A549 (cell line): ENCODE measurements around the gene LRRIQ1. TPM values are rescaled to one million over a fixed set of nuclear protein-coding genes. Genes with fewer than 3 reads are reported as not detected.

Experiments
- ATAC-seq, 2 experiments: fragments of 200-7000 bp in 1 of 2; fragments of >200 bp in 1 of 2; cut with Nextera tagmentation in 1 of 2; cut with Tn5 transposase in 1 of 2; 3 replicates each; pipeline versions ENCODE4 v1.8.0 to v1.9.1; 2018 to 2020; ENCODE audit warnings: mild to moderate bottlenecking in 1 of 2, moderate library complexity in 1 of 2
- CTCF ChIA-PET: fragments of 300-600 bp; sonication (Branson Sonifier 250); formaldehyde crosslinking; extraction: SDS; loops from one replicate; lab custom pipeline; 2021; ENCODE audit warnings: antibody characterized with exemption, inconsistent platforms; lab: Yijun Ruan, JAX
- POLR2A ChIA-PET: fragments of 350-600 bp; formaldehyde crosslinking; extraction: SDS; loops from one replicate; lab custom pipeline; 2021; ENCODE audit warnings: antibody characterized with exemption, inconsistent platforms; lab: Yijun Ruan, JAX
- DNase-seq, 2 experiments: peaks; one replicate each; pipeline versions ENCODE4 v3.0.0 to v3.0.0-alpha.2; 2011 to 2016; ENCODE audit warnings: low read depth in 1 of 2, low spot score in 1 of 2
- FAIRE-seq: peaks from 2 replicates; lab custom pipeline; 2011; peaks lifted over from hg19 to GRCh38; lab: Jason Lieb, UNC
- H3K27ac ChIP-seq, 2 experiments: fragments of >200 bp; sonication (Bioruptor Twin); formaldehyde crosslinking; 3 replicates each; pipeline ENCODE4 v1.5.1; 2016 to 2017
- H3K4me1 ChIP-seq: fragments of >200 bp; sonication (Bioruptor Twin); formaldehyde crosslinking; 3 replicates; pipeline ENCODE4 v1.6.1; 2016
- H3K4me2 ChIP-seq: fragments of >200 bp; sonication (Bioruptor Twin); formaldehyde crosslinking; 3 replicates; pipeline ENCODE4 v1.6.1; 2016
- H3K4me3 ChIP-seq: fragments of >200 bp; sonication (Bioruptor Twin); formaldehyde crosslinking; 3 replicates; pipeline ENCODE4 v1.5.1; 2016
- H3K9me3 ChIP-seq: fragments of >200 bp; sonication (Bioruptor Twin); formaldehyde crosslinking; 3 replicates; pipeline ENCODE4 v1.6.1; 2016
- BCL3 ChIP-seq: fragments of >200 bp; sonication (Bioruptor Twin); formaldehyde crosslinking; IDR thresholded peaks from 3 replicates; pipeline ENCODE4 v1.6.1; 2016
- BHLHE40 ChIP-seq: IDR thresholded peaks from 2 replicates; pipeline ENCODE4 v1.6.1; 2012; ENCODE audit warnings: low read depth, low read length, inconsistent platforms
- CBX2 ChIP-seq: fragments of 200-600 bp; sonication (generic); IDR thresholded peaks from 2 replicates; pipeline ENCODE4 v1.6.1; 2016; ENCODE audit warnings: low read depth, mild to moderate bottlenecking, borderline replicate concordance
- CBX8 ChIP-seq: fragments of 200-600 bp; sonication (generic); IDR thresholded peaks from 2 replicates; pipeline ENCODE4 v1.6.1; 2016
- CHD2 ChIP-seq: fragments of 150-350 bp; IDR thresholded peaks from 2 replicates; pipeline ENCODE4 v1.6.1; 2014; ENCODE audit warnings: low read length; ENCODE audit not compliant: partially characterized antibody
- EHF ChIP-seq: fragments of 250-450 bp; sonication (Bioruptor Pico); IDR thresholded peaks from 2 replicates; pipeline ENCODE4 v1.5.0; 2020; ENCODE audit warnings: mild to moderate bottlenecking
- EP300 ChIP-seq, 2 experiments: fragments of >200 bp; sonication (Bioruptor Twin); formaldehyde crosslinking; IDR thresholded peaks; 2 replicates in 1 of 2; 3 replicates in 1 of 2; pipeline ENCODE4 v1.6.1; 2016 to 2017
- GATA3 ChIP-seq: IDR thresholded peaks from 2 replicates; pipeline ENCODE4 v1.6.1; 2012; ENCODE audit warnings: borderline replicate concordance
- HDAC2 ChIP-seq: fragments of 200-600 bp; sonication (generic); IDR thresholded peaks from 2 replicates; pipeline ENCODE4 v1.6.1; 2016
- HMGXB4 ChIP-seq: fragments of 250-450 bp; sonication (Bioruptor Pico); IDR thresholded peaks from 2 replicates; pipeline ENCODE4 v1.5.0; 2021; ENCODE audit warnings: mild to moderate bottlenecking, moderate library complexity, borderline replicate concordance
- JUNB ChIP-seq: fragments of >200 bp; sonication (Bioruptor Twin); formaldehyde crosslinking; IDR thresholded peaks from 2 replicates; pipeline ENCODE4 v1.6.1; 2016
- MYC ChIP-seq: IDR thresholded peaks from 2 replicates; pipeline ENCODE4 v1.6.1; 2012; ENCODE audit warnings: mild to moderate bottlenecking, inconsistent platforms, low read length, improper control_type of control experiment, borderline replicate concordance
- NFE2L2 ChIP-seq: fragments of 150-350 bp; conservative IDR thresholded peaks from 2 replicates; pipeline ENCODE4 v1.6.1; 2014; ENCODE audit warnings: low read length
- PBX3 ChIP-seq: IDR thresholded peaks from 2 replicates; pipeline ENCODE4 v1.6.1; 2012
- PHF8 ChIP-seq: fragments of 200-600 bp; sonication (generic); IDR thresholded peaks from 2 replicates; pipeline ENCODE4 v1.6.1; 2016; ENCODE audit warnings: low read depth, mild to moderate bottlenecking, antibody characterized with exemption, moderate library complexity, borderline replicate concordance
- POLR2A ChIP-seq: IDR thresholded peaks from 2 replicates; pipeline ENCODE4 v1.6.1; 2012; ENCODE audit warnings: mild to moderate bottlenecking, low read length
- REST ChIP-seq: fragments of 200-600 bp; sonication (generic); IDR thresholded peaks from 2 replicates; pipeline ENCODE4 v1.6.1; 2016; ENCODE audit warnings: antibody characterized with exemption, mild to moderate bottlenecking, moderate library complexity
- TFCP2L1 ChIP-seq: fragments of 250-450 bp; sonication (Bioruptor Pico); IDR thresholded peaks from 2 replicates; pipeline ENCODE4 v1.5.0; 2021; ENCODE audit warnings: mild to moderate bottlenecking
- ZSCAN20 ChIP-seq: fragments of 250-450 bp; sonication (Bioruptor Pico); IDR thresholded peaks from 2 replicates; pipeline ENCODE4 v1.8.0; 2022; ENCODE audit warnings: mild to moderate bottlenecking, moderate library complexity
- WGBS: methylation state at CpG from one replicate; pipeline ENCODE4 v1.1.6; 2017; ENCODE audit errors: missing lambda C conversion rate; 5-methylcytosine and 5-hydroxymethylcytosine counted together
- polyA plus RNA-seq, 4 experiments: library from polyadenylated mRNA; depleted of rRNA in 3 of 4; stranded (reverse); fragments of >200 nt; fragmentation: RNase III in 1 of 4; extraction: RNeasy Plus Mini Kit Qiagen cat#74134 plus additional on column Dnase treatment in 1 of 4; gene quantifications; 2 replicates in 3 of 4; 3 replicates in 1 of 4; pipeline ENCODE4 v1.2.3, GENCODE V29; 2011 to 2017

The LRRIQ1 gene
- polyA plus RNA-seq, 2 of the 4 experiments (the other 2 are of a cell fraction), result 1.4 to 3.7 TPM

- TF ChIP-seq HMGXB4 (CRISPR knock-in tag) (no peak), EHF (CRISPR knock-in tag) (no peak), CBX2 (no peak), PBX3 (no peak), EP300 (IDR thresholded peaks at IDR 0.05) (no peak)
Measured at GRCh38 chr12:85058339-85058738, 22.2 kb downstream of the LRRIQ1 start (continued).

GRCh38 chr12:85059594-85059993 lies 23.4 kb downstream of the LRRIQ1 start:
- Histone ChIP-seq H3K4me1 (no peaks in the 10 kb centered on the region), H3K27ac (no peak overlapping the region), H3K4me2 (no peak overlapping the region), H3K9me3 (no peaks in the 10 kb centered on the region)
- 19% methylated on average over 6 of the region's 6 CpGs for WGBS
- ChIA-PET CTCF (interaction anchor here (4.1 kb wide), 1 partner anchor 11 kb away, joined by 19 read pairs; no protein-coding TSS in a partner anchor), POLR2A (no interaction called here)
- DNase-seq (no peak), ATAC-seq (no peak), FAIRE-seq (no peak)
- no peak for TF ChIP-seq MYC
- no peak for TF ChIP-seq HDAC2
- no peak for TF ChIP-seq REST
- no peak for TF ChIP-seq CHD2
- TF ChIP-seq NFE2L2, result no peak
- no peak for TF ChIP-seq HMGXB4 (CRISPR knock-in tag)
- TF ChIP-seq EP300 (IDR thresholded peaks at IDR 0.05), result no peak
- TF ChIP-seq CBX8, result no peak
- no peak for TF ChIP-seq PHF8
- no peak for TF ChIP-seq JUNB
- no peak for TF ChIP-seq POLR2A
- TF ChIP-seq TFCP2L1 (CRISPR knock-in tag), result no peak
- no peak for TF ChIP-seq ZSCAN20 (CRISPR knock-in tag)
- TF ChIP-seq BHLHE40, result no peak
- no peak for TF ChIP-seq GATA3
- no peak for TF ChIP-seq BCL3
- TF ChIP-seq, all 56 proteins: peak for 0
- H3K4me3 ChIP-seq, result no peak overlapping the region
